OCI-LY3 (cell line): Measurements from ENCODE around the gene SPSB1.

ENCODE experiments used
- EZH2phosphoT487 ChIP-seq: fragments of 200-600 bp; shearing (Covaris generic); IDR thresholded peaks from 2 replicates; pipeline ENCODE4 v1.6.1; 2018; ENCODE audit warnings: antibody characterized with exemption, mixed run types, low read depth
- TF ChIP-seq, protein P1 (sequence below): fragments of 200-600, 300-600 bp; sonication (generic); IDR thresholded peaks from 2 replicates; pipeline ENCODE4 v1.5.1; 2014; ENCODE audit warnings: antibody characterized with exemption, low read length, low read depth

DNA sequence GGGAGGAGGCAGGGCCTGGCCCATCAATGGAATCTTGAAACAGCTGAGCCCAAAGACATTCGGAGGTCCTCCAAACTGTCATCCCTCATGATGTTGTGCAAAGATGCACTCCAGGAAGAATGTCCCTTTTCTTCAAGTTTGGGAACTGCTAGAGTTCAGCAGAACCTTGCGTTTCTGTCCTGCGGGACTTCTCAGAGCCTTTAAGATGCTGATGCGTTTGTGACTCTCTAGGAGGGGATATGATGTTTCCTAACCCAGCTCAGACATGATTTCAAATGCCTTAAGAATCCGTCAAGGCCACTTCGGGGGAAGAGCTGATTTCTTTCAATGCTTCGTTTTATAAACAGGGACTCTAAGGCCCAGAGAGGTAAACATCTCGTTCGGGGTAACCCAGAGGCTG lies 35.5 kb downstream of the SPSB1 start:
- TF ChIP-seq, protein P1, sequence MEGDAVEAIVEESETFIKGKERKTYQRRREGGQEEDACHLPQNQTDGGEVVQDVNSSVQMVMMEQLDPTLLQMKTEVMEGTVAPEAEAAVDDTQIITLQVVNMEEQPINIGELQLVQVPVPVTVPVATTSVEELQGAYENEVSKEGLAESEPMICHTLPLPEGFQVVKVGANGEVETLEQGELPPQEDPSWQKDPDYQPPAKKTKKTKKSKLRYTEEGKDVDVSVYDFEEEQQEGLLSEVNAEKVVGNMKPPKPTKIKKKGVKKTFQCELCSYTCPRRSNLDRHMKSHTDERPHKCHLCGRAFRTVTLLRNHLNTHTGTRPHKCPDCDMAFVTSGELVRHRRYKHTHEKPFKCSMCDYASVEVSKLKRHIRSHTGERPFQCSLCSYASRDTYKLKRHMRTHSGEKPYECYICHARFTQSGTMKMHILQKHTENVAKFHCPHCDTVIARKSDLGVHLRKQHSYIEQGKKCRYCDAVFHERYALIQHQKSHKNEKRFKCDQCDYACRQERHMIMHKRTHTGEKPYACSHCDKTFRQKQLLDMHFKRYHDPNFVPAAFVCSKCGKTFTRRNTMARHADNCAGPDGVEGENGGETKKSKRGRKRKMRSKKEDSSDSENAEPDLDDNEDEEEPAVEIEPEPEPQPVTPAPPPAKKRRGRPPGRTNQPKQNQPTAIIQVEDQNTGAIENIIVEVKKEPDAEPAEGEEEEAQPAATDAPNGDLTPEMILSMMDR = no peak
- no peak for TF ChIP-seq EZH2phosphoT487
